Astrocyte of the cerebellum (primary cell): ENCODE results near the gene CCDC82.

Source experiments
- DNase-seq: peaks from one replicate; pipeline ENCODE4 v3.0.0-alpha.2; 2011; ENCODE audit warnings: low read depth
- H3K4me3 ChIP-seq: 2 replicates; pipeline ENCODE4 v1.5.1; 2011; ENCODE audit warnings: mild to moderate bottlenecking, low read depth, low read length, moderate library complexity
- CTCF ChIP-seq: IDR thresholded peaks from 2 replicates; pipeline ENCODE4 v1.5.1; 2012; ENCODE audit warnings: low read length, low read depth, moderate library complexity, mild to moderate bottlenecking; ENCODE audit errors: missing control alignments
- in situ Hi-C: cut with HindIII; loops from 2 replicates; pipeline ENCODE4 v1.10.0; 2017; ENCODE audit warnings: low sequenced_read_pairs

Gene CCDC82

GRCh38 chr11:96338910-96339705 lies 50.6 kb downstream of the CCDC82 start:
- peak overlapping the region; percentile 81 for H3K4me3 ChIP-seq
- peak; percentile 12 for TF ChIP-seq CTCF
- in situ Hi-C loops: loop anchor here (5.0 kb wide), 2 partner anchors 52 to 102 kb away; no protein-coding TSS in a partner anchor

GRCh38 chr11:96337541-96338431 lies 51.9 kb downstream of the CCDC82 start:
- no peak for DNase-seq
- no peak for TF ChIP-seq CTCF
- peak overlapping the region; percentile 1 for H3K4me3 ChIP-seq
- in situ Hi-C loops: loop anchor here (5.0 kb wide), 2 partner anchors 50 to 100 kb away; no protein-coding TSS in a partner anchor

More at GRCh38 chr11:96338910-96339705, 50.6 kb downstream of the CCDC82 start:
- no peak for DNase-seq

- no peak overlapping the region for H3K4me3 ChIP-seq
- in situ Hi-C loops: loop anchor here (5.0 kb wide), 2 partner anchors 48 to 98 kb away; no protein-coding TSS in a partner anchor
- DNase-seq: no peak
- TF ChIP-seq CTCF: no peak
Observed at GRCh38 chr11:96335388-96335787, 54.3 kb downstream of the CCDC82 start.

GRCh38 chr11:96334219-96334618 lies 55.5 kb downstream of the CCDC82 start:
- H3K4me3 ChIP-seq: no peak overlapping the region
- TF ChIP-seq CTCF: no peak
- in situ Hi-C loops: no loop called here
- no peak for DNase-seq

GRCh38 chr11:96333191-96333719 lies 56.5 kb downstream of the CCDC82 start:
- TF ChIP-seq CTCF: no peak
- no peak for DNase-seq
- H3K4me3 ChIP-seq: no peak overlapping the region
- in situ Hi-C loops: no loop called here

GRCh38 chr11:96332126-96332771 lies 57.5 kb downstream of the CCDC82 start:
- no peak for TF ChIP-seq CTCF
- in situ Hi-C loops: no loop called here

More at GRCh38 chr11:96332126-96332771, 57.5 kb downstream of the CCDC82 start:
- no peak overlapping the region for H3K4me3 ChIP-seq
- no peak for DNase-seq
